GM20431 (cell line): Measurements from ENCODE around the gene AHCYL2.
"Not testable (repeated sequence)": the region's sequence is repeated elsewhere in the genome, so short reads cannot be mapped to it uniquely, and the experiment has no call there.

Experiments
- in situ Hi-C: fragments of 300-500 bp; cut with MseI, MboI; formaldehyde crosslinking; loops from one replicate; pipeline ENCODE4 v1.15.0; 2020; ENCODE audit warnings: low sequenced_read_pairs; ENCODE audit not compliant: unreplicated experiment

The AHCYL2 gene

DNA sequence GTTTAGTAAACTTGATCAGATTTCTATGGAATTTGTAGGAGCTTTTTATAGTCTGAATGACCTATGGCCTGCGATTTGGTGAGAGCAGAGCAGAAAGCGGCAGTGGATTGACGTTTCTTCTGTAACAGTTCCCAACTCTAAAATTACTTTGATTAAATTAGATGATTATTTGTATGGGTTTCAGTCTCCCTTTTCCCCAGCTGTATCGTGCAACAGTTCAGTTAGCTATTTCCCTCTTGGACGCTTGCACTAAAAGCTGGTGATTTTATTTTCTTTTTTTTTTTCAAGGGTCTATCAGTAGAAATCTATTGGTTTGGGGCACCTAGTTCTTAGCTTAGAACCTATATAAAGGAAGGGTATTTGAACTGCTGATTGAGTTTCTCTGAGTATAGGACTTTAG lies 6.8 kb downstream of the AHCYL2 start:
- in situ Hi-C loops: no loop called here

DNA sequence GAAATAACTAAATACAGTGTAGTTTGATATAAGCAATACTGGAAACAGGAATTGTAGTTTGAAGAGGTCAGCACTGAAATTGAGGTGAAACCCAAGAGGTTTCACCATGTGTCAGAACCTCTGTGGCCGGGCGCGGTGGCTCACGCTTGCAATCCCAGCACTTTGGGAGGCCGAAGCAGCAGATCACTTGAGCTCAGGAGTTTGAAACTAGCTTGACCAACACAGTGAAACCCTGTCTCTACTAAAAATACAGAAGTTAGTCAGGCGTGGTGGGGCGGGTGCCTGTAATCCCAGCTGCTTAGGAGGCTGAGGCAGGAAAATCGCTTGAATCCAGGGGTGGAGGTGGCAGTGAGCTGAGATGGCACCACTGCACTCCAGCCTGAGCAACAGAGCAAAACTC lies 13.7 kb downstream of the AHCYL2 start:
- in situ Hi-C loops: no loop called here

- in situ Hi-C loops: no loop called here
These were observed 15.4 kb downstream of the AHCYL2 start for GRCh38 chr7:129240119-129240820.

GRCh38 chr7:129244220-129244619 lies 19.4 kb downstream of the AHCYL2 start:
- in situ Hi-C loops: no loop called here

DNA sequence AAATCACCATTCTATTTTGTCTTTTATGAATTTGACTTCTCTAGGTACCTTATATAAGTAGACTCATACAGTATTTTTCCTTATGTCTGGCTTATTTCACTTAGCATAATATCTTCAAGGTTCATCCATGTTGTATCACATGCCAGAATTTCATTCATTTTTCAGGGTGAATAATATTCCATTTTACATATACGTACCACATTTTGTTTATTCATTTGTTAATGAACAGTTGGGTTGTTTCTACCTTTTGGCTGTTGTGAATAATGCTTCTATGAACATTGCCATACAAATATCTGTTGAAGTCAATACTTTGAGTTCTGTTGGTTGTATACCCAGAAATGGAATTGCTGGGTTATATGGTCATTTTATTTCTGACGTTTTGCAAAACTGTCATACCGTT lies 20.7 kb downstream of the AHCYL2 start:
- in situ Hi-C loops: no loop called here

- in situ Hi-C loops: no loop called here
These were observed 22.3 kb downstream of the AHCYL2 start for GRCh38 chr7:129247087-129247486.

DNA sequence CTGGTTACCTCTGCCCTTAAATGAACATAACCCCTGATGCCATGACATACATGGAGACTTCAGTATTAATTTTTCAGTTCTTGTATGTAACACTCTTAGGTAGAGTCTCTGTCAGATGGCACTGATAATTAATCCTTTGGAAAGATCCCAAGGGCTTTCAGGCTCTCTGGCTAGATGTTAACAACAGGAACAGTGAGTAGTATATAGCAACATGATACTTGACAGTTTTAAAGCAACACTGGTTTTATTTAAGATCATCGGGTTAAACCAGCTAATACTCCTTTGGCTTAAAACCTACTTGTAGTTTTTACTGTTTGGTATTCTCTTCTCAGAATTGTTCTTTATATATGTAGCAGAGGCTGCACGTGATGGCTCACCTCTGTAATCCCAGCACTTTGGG lies 27.3 kb downstream of the AHCYL2 start:
- in situ Hi-C loops: no loop called here

GRCh38 chr7:129252603-129253002 lies 27.8 kb downstream of the AHCYL2 start:
- in situ Hi-C loops: not testable (repeated sequence)

DNA sequence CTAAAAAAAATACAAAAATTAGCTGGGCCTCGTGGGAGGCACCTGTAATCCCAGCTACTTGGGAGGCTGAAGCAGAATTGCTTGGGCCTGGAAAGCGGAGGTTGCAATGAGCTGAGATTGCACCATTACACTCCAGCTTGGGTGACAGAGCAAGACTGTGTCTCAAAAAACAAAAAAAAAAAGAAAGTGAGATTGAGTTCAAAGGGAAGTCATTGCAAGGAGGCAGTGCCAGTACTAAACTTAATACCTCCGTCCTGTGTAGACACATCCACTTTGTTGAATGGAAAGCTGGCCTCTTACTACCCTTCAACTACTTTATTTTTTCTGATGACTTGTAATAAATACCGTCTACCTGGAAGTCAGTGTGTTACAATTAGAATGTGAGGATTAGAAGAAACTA lies 31.0 kb downstream of the AHCYL2 start:
- in situ Hi-C loops: no loop called here

DNA sequence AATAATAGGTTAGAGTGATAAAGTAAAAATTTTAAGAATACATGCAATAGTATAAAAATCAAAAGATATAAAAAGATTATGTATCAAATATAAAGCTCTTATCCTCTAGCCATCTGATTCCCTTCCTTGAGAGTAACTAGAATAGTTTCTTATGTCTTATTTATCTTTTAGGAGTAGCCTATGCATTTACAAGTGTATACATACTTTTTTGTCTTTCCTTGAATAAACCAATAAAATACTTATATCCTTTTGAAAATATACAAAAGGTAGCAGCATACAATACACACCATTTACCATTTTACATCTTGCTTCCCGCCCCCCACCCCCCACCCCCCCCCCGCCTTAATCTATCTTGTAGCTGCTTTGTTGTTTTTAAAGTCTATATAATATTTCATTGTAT lies 31.4 kb downstream of the AHCYL2 start:
- in situ Hi-C loops: no loop called here

DNA sequence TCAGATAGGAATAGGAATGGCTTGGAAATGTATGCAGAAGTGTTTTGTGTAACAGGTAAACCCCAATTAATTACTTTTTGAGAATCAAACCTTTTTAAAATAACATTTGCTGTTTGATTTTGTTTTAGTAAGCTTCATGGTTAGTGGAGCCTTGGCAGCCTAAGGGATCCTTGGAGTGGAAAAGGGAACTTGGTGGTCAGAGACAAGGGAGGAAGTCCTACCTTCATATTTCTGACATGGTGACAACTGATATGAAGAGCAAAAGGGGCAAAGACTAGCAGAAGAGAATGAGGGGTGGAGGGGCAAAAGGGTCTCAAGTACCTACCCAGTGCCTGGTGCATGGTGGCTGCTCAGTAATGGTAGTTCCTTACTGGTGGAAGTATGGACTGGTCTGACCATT lies 32.3 kb downstream of the AHCYL2 start:
- in situ Hi-C loops: no loop called here

DNA sequence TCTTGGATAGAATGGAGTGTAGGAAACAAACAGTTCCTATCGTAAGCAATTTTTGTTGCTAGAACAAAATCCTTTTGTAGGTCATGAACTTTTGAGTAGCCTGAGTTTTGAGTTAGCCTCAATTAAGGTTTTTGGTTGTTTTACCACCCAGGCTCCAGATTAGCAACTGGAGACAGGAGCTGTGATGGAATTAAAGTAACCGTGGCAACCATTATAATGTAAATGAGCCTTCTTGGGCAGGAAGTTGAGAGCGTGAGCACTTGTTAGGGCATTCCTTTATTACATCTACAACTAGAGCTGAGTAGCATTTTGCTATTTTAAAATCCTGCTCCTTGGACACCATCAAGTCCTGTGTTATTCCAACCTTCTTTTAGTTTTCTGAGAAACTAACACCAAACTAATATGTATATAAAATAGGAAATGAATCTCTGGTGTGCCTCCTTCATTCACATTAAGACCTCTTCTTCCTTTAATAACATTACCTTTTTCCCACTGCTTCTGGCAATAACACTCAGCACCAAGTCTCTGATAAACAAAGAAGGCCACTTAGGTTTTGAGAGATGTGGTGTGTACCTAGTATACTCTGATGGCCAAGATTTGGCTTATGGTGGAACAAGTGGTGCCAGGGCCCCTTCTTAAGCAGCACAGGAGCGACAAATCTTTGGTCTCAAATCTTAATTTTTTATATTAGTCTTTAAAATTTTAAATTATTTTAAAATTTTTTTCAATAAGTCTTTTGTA lies 34.0 kb downstream of the AHCYL2 start:
- in situ Hi-C loops: no loop called here

DNA sequence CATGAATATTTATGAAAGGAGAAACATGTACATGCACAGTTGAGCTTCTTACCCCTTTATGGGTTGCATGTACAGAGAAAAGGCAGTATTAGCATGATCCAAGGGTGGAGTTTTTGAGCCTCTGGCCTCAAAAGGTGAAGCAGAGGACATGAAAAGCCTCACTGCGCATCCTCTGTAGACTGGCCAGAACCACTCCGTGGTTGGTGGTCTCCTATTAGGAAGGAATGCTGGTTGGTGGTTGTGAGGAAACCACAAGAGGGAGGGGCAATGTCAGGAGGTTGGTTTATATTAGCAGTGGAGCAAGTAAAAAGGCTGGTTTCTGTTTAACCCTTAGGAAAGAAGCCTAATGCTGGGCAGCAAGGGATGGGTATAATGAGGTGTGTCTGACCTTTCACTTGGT lies 37.5 kb downstream of the AHCYL2 start:
- in situ Hi-C loops: no loop called here

- in situ Hi-C loops: no loop called here
These were observed 38.3 kb downstream of the AHCYL2 start for GRCh38 chr7:129263168-129263567.

- in situ Hi-C loops: no loop called here
These were observed 39.7 kb downstream of the AHCYL2 start for GRCh38 chr7:129264534-129264933.

GRCh38 chr7:129265328-129265727 lies 40.5 kb downstream of the AHCYL2 start:
- in situ Hi-C loops: no loop called here

- in situ Hi-C loops: no loop called here
These were observed 41.4 kb downstream of the AHCYL2 start for GRCh38 chr7:129266181-129266580.

- in situ Hi-C loops: no loop called here
These were observed 45.2 kb downstream of the AHCYL2 start for GRCh38 chr7:129270077-129270476.

- in situ Hi-C loops: no loop called here
These were observed 46.9 kb downstream of the AHCYL2 start for GRCh38 chr7:129271500-129272355.

DNA sequence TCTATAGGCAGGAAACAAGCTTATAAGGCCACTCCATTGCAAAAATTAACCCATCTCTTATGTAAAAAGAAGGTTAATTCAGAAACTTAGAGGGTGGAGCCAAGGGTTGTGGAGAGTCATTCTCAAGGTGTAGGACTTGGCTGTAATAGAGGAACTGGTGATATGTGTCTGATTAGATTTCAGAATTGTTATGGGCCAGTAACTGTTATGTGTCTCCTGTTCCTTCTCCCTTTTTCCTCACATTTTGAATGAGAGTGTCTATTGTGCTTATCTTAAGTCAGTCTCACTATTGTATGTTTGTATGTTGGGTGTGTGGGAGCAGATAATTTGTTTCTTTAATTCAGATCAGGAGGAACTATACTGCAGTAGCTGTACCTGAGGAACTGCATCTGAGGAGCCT lies 49.1 kb downstream of the AHCYL2 start:
- in situ Hi-C loops: no loop called here

- in situ Hi-C loops: no loop called here
These were observed 52.8 kb downstream of the AHCYL2 start for GRCh38 chr7:129277629-129278028.
